Inferior parietal cortex (tissue), 1 donor: ENCODE measurements around the gene NTN1.
"Not testable (repeated sequence)": the region's sequence is repeated elsewhere in the genome, so short reads cannot be mapped to it uniquely, and the experiment has no call there.

Experiments
- DNase-seq: peaks from one replicate; pipeline ENCODE4 v3.0.0-alpha.2; 2016; ENCODE audit errors: extremely low spot score

Gene NTN1

GRCh38 chr17:9244066-9245052 is 223.0 kb downstream of the NTN1 start:
- no peak for DNase-seq

DNA sequence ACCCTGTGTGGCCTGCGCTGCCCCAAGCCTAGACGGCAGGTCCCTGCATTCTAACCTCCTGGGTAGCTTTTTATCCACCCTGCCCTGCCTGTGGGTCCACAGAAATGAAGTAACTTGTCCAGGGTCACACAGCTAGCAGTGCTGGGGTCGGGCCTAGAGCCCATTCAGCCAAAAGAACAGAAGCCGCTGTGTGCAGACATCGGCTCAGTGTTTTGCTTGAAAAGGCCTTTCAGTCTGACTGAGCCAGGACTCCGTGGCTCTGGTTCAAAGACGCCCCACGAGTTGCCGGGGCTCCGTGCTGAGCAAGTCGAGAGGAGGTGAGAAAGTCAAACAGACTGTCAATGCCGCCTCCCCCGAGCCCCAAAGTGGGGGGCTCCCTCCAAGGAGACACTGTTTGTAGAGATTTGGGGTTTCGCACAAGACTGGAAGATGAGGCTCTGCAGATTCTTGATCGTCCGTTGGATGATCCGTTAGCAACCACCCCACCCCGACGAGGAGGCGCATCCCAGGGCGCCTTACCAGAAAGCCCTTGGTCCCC is 226.2 kb downstream of the NTN1 start:
- DNase-seq, result no peak

GRCh38 chr17:9249245-9249953 is 228.1 kb downstream of the NTN1 start:
- no peak for DNase-seq

- DNase-seq, result no peak
These were observed 230.0 kb downstream of the NTN1 start for GRCh38 chr17:9251273-9251672.

DNA sequence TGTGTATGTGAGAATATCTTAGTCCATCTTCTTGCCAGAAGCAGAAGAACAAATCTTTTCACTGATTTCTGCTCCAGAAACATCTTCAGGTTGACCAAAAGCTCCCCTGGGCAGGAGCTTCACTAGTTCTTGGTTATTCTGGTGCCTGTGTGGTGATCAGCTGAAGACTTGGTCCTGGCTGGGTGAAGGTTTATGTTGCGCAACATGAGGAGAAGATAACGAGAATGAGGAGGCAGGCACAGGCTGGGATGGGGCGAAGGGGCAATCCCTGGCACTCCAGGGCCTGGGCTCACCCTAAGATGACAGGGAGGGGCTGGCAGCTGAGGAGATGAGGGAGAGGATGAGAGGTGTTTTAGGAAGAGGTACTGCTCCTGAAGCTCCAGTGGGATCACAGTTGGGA is 232.0 kb downstream of the NTN1 start:
- no peak for DNase-seq

GRCh38 chr17:9254841-9255240 is 233.5 kb downstream of the NTN1 start:
- no peak for DNase-seq

DNA sequence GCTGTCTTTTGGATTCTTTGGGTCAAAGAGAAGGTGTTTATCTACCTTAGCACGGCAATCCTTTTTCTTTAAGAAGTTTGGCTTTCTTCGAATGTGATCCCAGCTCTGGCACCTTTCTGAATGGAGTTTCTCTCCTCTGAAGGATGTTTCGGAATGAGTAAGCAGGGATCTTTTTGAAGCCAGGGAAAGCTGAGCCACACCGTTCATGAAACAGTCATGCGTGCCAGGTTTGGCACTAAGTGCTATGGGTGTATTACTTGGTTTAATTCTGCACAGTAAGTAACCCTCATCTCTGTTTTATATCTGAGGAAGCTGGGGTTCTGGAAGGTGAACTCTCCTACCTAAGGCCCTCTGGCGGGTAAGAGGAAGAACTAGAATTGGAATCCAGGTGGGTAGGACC is 234.5 kb downstream of the NTN1 start:
- no peak for DNase-seq

- DNase-seq, result no peak
These were observed 235.0 kb downstream of the NTN1 start for GRCh38 chr17:9256361-9256750.

DNA sequence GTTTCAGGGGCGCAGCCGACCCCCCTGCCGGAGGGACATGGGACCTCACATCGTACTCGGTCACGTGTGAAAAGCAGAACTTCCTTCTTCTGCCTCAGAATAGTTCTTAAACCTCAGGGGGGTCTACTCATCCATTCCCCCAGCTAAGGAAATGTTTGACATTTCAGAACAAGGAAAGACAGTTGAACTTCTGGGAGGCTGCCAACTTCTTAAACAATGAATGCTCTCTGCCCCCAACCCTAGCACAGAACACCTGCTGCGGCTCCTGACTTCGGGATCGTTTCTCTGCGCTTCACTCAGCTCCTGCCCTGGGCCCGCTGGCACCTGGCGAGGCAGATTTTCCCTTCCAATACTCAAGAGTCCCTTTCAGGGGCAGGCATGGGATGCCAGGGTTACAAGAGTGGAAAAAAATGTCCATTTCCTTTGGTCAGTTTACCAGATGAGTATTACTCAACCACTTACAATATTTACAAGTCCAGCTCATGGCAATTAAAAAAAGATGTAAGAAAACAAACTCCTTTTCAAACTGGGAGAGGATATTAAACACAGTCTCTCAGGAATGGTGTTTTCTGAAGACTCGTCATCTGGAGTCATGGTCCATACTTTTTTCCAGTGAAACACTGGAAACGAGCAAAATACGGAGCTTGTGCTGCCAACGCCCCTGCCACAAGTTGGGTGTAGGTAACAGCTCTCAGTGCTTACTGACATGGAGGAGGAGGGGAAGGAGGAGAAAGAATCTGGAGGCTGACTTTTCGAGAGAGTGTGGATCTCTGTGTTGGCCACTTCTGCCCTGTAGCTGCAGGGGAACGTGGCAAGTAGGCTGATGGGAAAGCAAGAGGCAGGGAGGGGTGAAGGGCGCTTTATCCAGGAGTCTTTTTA is 235.7 kb downstream of the NTN1 start:
- DNase-seq, result no peak

- not testable (repeated sequence) for DNase-seq
These were observed 236.3 kb downstream of the NTN1 start for GRCh38 chr17:9257630-9257965.

DNA sequence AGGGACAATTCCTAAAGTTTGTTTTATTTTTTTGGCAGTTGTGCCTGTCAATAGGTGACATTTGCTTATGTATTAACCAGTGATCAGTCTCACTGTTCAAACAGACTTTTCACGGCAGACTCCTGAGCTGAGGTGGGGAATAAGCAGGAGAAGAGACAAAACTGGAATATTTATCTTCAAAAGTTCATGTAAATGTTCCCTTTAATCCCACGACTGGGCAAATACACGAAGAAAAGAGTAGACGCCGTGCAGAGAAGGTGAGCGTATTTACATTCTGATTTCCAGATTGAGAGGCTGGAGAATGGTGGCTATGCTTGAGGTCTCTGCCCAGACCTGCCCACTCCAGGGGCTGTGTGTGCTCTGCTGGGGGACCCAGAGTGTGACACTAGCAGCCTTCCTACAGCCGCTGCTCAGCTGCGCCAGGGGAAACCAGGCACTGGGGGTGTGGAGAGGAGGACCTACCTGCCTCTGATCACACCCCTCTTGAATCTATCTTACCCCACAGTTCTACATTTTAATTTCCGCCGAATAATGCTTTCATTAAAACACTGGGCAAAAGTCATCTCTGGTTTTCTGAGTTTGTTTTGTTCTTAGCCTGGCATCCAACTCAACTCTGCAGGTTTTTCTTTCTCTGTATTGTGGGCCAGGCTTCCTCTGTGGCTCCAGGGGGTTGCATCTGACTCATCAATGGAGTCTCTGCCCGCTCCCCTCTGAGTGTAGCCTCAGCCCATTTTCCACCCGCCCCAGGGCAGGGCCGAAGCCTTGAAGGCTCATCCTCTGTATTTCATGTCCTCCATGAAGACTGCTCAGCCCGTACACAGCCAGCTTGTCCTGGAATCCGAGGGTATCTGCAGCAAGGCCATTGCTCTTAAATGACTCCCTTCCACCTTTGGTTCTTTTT is 237.1 kb downstream of the NTN1 start:
- DNase-seq, result no peak

GRCh38 chr17:9259419-9259818 is 238.1 kb downstream of the NTN1 start:
- no peak for DNase-seq

- no peak for DNase-seq
These were observed 240.0 kb downstream of the NTN1 start for GRCh38 chr17:9261081-9262012.

DNA sequence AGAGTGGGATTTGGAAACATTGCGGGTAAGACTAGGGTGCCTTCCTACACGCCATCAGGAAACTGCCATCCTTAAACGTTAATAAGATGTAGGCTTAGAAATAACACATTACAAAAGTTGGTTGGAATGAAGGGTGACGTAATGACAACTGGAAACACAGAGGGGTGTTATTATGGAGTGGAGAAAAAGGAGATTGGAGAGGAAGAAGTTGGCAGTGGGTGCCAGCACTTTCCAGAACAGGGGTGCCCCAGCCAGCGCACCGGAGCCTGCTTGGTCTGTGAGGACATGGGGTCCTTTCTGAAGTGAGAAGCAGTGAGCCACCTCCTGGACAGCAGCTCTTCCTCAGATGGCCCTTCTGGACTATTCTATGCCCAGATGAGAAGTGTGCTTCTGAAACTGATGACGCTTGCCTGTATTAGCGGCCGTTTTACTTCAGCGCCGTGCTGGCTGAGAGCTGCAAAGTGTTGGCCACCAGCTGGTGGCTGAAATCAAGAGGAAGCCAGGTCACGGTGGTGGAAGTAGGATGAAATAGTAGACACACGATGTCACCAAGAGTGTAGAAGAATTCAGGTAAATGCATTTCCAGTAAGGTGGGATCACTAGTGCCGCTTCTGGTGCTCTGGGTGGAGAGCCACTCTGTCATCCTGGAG is 244.8 kb downstream of the NTN1 start:
- DNase-seq, result no peak

- DNase-seq, result no peak
These were observed 245.4 kb downstream of the NTN1 start for GRCh38 chr17:9266697-9267117.

GRCh38 chr17:9268546-9268945 is 247.2 kb downstream of the NTN1 start:
- no peak for DNase-seq

- peak; percentile 35 for DNase-seq
These were observed 248.2 kb downstream of the NTN1 start for GRCh38 chr17:9269350-9270035.

- DNase-seq, result no peak
These were observed 249.6 kb downstream of the NTN1 start for GRCh38 chr17:9270921-9271320.
